Mesothelial cell of epicardium (in vitro differentiated cells): Measurements from ENCODE around the gene B4GALNT2. TPM values are rescaled to one million over a fixed set of nuclear protein-coding genes. Genes with fewer than 3 reads are reported as not detected.
"Not testable (repeated sequence)": the region's sequence is repeated elsewhere in the genome, so short reads cannot be mapped to it uniquely, and the experiment has no call there.

ENCODE experiments used
- DNase-seq, 2 experiments: peaks; one replicate each; pipeline ENCODE4 v3.0.0; 2021; ENCODE audit warnings: low spot score in 2 of 2; ENCODE audit not compliant: unreplicated experiment in 2 of 2
- H3K27ac Mint-ChIP-seq: 2 replicates; pipeline ENCODE4 v1.8.0; 2021; ENCODE audit warnings: mixed read lengths
- H3K27me3 Mint-ChIP-seq: 2 replicates; pipeline ENCODE4 v1.8.0; 2021; ENCODE audit warnings: low read depth, mixed read lengths
- H3K36me3 Mint-ChIP-seq: 2 replicates; pipeline ENCODE4 v1.8.0; 2021; ENCODE audit warnings: mixed read lengths
- H3K4me1 Mint-ChIP-seq: 2 replicates; pipeline ENCODE4 v1.8.0; 2021; ENCODE audit warnings: mixed read lengths
- H3K4me3 Mint-ChIP-seq: 2 replicates; pipeline ENCODE4 v1.8.0; 2021; ENCODE audit warnings: mild to moderate bottlenecking, moderate library complexity, mixed read lengths
- H3K9me3 Mint-ChIP-seq: 2 replicates; pipeline ENCODE4 v1.8.0; 2021; ENCODE audit warnings: mixed read lengths
- CTCF ChIP-seq: fragments of 200-600 bp; sonication (generic); IDR thresholded peaks from one replicate; pipeline ENCODE4 v1.5.0; 2021; ENCODE audit warnings: antibody characterized with exemption; ENCODE audit not compliant: unreplicated experiment
- total RNA-seq: library from RNA; stranded (reverse); gene quantifications from 3 replicates; pipeline ENCODE4 v1.2.1, GENCODE V29; 2021

B4GALNT2 gene
- total RNA-seq, 1 donor from 2014 or later: 0.07 TPM

DNA sequence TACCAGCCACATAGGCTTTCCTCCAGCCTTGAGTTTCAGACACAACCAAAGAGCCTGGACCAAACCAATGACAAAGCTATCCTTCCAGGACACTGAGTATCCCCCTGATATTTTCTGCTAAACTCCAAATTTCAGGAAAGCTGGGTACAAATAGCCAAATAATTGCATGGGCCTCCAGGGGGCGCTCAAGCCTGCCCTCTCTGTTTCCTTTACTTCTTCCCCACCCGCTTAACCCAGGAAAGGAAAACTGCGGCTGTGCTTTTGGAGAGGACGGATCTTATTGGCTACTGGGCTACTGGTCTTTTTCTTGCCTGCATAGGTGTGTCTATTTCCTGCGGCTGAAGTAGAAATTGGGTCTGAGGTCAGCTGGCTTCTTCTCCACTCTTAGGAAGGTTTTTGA is 47.7 kb downstream of the B4GALNT2 start:
- no peak for DNase-seq
- Mint-ChIP-seq H3K4me3 (no peak overlapping the region), H3K36me3 (no peaks in the 10 kb centered on the region), H3K27me3 (no peaks in the 10 kb centered on the region), H3K4me1 (no peaks in the 10 kb centered on the region), H3K27ac (no peak overlapping the region), H3K9me3 (peaks cover 34% of the 10 kb centered on the region)
- TF ChIP-seq CTCF: peak; percentile 58

DNA sequence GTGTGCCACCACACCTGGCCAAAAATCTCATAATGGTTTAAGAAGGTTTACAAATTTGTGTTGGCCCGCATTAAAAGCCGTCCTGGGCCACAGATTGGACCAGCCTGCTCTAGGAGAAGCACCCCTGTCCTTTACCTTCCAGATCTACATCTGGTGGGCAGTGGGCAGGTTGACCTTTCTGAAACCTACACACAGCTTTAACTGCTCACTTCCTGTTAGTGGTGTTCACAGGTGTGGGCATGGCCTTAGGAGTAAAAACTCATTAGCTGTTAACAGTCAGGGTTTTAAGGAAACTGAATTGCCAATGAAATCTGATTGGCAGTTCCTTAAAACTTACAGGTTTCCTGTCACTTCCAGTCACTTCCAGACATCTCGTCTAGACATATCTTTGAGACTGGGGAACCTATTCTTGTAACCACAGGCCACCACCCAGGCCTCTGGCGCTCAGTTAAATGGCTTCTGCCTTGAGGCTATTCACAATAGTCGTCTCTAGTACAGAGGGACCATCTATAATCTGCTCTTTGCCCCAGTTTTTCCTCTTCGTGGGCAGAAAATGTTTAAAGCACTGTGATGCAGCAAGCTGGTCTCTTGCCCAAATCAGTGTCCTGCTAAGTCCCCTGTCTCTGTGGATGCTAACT is 48.5 kb downstream of the B4GALNT2 start:
- H3K36me3 Mint-ChIP-seq: peaks cover 2% of the 10 kb centered on the region
- peaks cover 33% of the 10 kb centered on the region for H3K9me3 Mint-ChIP-seq
- no peak overlapping the region for H3K4me3 Mint-ChIP-seq
- no peaks in the 10 kb centered on the region for H3K27me3 Mint-ChIP-seq
- no peak for DNase-seq
- no peak overlapping the region for H3K27ac Mint-ChIP-seq
- H3K4me1 Mint-ChIP-seq: no peaks in the 10 kb centered on the region
- TF ChIP-seq CTCF: no peak

GRCh38 chr17:49183341-49183740 is 50.8 kb downstream of the B4GALNT2 start:
- no peaks in the 10 kb centered on the region for H3K4me1 Mint-ChIP-seq
- H3K27ac Mint-ChIP-seq: no peak overlapping the region
- H3K9me3 Mint-ChIP-seq: peaks cover 24% of the 10 kb centered on the region
- no peak for DNase-seq
- H3K4me3 Mint-ChIP-seq: no peak overlapping the region
- H3K36me3 Mint-ChIP-seq: peaks cover 2% of the 10 kb centered on the region
- TF ChIP-seq CTCF: no peak
- H3K27me3 Mint-ChIP-seq: no peaks in the 10 kb centered on the region

DNA sequence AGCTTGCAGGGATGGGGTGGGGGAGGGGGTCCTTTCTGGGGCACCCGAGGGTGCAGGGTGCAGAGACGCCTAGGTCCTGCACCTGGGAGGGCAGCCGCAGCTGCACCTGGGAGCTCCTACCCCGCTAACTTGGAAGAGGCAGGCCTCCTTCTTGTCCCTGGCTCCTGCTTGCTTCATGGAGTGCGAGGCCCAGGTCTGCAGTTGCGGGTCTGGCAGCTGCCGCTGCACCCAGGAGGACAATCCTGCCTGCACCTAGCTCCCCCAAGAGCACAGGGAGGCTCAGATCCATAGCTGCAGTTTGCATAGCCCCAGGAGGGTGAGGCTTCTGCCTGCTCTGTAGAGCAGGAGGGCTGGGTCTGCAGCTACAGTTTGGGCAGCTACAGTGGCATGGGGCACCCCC is 51.2 kb downstream of the B4GALNT2 start:
- H3K36me3 Mint-ChIP-seq: peaks cover 2% of the 10 kb centered on the region
- no peaks in the 10 kb centered on the region for H3K27me3 Mint-ChIP-seq
- no peak for DNase-seq
- no peak for TF ChIP-seq CTCF
- H3K4me3 Mint-ChIP-seq: no peak overlapping the region
- no peak overlapping the region for H3K27ac Mint-ChIP-seq
- H3K4me1 Mint-ChIP-seq: no peaks in the 10 kb centered on the region
- H3K9me3 Mint-ChIP-seq: peaks cover 24% of the 10 kb centered on the region

GRCh38 chr17:49184522-49184921 is 52.0 kb downstream of the B4GALNT2 start:
- H3K4me3 Mint-ChIP-seq, H3K27ac Mint-ChIP-seq, DNase-seq, H3K36me3 Mint-ChIP-seq, H3K27me3 Mint-ChIP-seq, H3K4me1 Mint-ChIP-seq: not testable (repeated sequence)
- H3K9me3 Mint-ChIP-seq: peaks cover 24% of the 10 kb centered on the region

- not testable (repeated sequence) for H3K4me3 Mint-ChIP-seq, H3K27ac Mint-ChIP-seq, H3K4me1 Mint-ChIP-seq, H3K36me3 Mint-ChIP-seq, DNase-seq, H3K27me3 Mint-ChIP-seq
- peaks cover 24% of the 10 kb centered on the region for H3K9me3 Mint-ChIP-seq
Observed at GRCh38 chr17:49185381-49185780, 52.8 kb downstream of the B4GALNT2 start.

- no peak for DNase-seq
- Mint-ChIP-seq H3K4me3 (no peak overlapping the region), H3K27ac (no peak overlapping the region), H3K4me1 (peaks cover 5% of the 10 kb centered on the region), H3K27me3 (peaks cover 2% of the 10 kb centered on the region), H3K9me3 (peaks cover 21% of the 10 kb centered on the region), H3K36me3 (peaks cover 2% of the 10 kb centered on the region)
- TF ChIP-seq CTCF: no peak
Observed at GRCh38 chr17:49187301-49187700, 54.7 kb downstream of the B4GALNT2 start.
